CD4-positive, alpha-beta T cell treated with Interleukin-21 for 1 hour (primary cell): ENCODE measurements around the gene OR52I1.

Experiments used
- DNase-seq: peaks from one replicate; pipeline ENCODE4 v3.0.0-alpha.2; 2020

The OR52I1 gene

DNA sequence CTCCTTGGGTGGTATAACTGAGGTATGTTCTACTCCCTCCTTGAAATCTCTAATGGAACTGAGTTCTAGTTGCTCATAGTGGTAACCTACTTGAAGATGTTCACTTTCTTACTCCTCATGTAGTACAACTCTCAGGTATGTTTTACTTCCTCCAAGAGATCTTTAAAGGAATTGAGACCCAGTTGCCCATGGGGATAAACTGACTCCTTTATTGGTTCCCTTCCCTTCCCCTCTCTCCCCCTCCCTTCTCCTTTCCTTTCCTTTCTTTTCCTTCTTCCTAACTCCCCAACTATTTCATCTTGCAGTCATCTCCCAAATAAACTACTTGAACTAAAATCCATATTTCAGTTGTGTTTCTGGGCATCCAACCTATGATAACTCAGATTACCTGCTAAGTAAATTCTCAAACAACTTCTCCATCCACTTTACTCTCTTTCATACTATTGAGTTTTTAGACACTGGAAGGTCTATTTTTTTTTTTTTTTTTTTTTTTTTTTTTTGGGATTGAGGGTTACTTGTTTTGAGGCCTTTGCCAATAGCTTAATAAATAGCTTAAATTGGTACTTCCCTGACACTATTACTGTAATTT is 22.1 kb downstream of the OR52I1 start:
- DNase-seq, result no peak

DNA sequence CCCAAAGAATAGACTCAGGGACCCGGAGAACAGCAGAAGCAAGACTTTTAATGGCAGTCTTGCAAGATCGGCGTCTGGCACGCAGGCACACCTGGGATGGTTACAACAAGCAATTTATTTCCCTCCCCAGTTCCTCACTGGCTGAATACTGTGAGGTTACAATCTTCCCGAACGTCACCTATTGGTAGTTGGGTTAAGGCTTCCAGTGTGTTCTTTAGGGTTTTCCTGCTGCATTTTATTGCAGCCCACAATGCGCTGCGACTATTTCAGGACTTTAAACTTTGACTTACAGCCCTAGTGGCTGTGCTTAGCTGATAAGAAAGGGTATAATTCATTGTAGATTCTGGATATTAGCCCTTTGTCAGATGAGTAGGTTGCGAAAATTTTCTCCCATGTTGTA is 25.7 kb downstream of the OR52I1 start:
- DNase-seq, result no peak

DNA sequence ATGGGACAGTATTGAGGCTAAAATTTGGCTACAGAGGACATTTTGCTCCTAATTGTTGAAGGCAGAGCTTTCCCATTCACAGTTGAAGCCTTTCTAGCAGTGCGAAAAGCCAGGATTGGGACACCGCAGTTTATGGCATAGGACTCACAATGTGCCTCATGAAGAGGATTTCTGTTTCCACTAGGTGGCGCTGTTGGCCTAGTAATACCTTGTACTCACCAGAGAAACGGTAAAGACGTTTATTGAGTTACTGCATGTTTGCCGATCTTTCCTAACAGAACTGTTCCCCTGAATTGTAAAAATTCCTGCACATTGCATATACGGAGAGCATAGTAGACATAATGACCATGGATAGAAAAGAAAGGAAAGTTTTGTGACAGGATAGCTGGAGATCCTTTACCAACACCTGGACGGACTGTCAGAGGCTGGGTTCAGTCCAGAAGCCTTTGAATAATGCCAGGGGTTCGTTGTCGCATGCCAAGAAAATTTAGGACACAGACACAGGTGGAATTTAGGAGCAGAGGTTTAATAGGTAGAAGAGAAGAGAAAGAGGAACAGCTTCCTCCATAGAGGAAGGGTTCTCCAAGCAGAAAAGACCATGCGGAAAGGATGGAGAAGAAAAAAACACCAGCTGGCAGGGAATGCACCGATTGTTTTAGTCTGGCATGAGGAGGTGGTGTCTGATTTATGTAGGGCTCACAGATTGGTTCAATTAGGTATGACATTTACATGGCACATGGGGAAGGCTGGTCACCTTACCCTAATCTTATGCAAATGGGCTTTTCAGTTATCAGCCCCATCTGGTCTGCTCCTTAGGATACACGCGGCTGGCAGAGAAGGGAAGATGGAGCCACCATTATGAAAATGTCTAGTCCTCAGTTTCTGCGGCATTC is 32.6 kb downstream of the OR52I1 start:
- peak; percentile 36 for DNase-seq

DNA sequence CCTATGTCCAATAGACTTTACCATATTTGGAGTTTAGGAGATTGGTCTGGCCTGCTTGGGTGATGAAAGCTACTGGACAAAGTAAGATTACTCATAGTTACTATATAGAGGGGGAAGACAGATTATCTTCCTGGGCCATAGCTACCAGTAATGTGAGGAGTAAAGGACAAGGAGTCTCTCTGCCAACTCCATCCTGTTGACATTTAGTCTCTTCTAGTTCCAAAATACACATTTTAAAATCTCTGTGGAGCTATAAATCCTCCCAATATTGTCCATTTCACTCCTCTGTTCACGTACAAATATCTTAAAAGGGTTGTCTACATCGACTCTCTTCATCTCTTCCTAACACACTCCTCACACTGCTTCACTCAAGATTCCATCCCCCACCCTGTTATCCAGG is 42.3 kb downstream of the OR52I1 start:
- DNase-seq, result no peak

DNA sequence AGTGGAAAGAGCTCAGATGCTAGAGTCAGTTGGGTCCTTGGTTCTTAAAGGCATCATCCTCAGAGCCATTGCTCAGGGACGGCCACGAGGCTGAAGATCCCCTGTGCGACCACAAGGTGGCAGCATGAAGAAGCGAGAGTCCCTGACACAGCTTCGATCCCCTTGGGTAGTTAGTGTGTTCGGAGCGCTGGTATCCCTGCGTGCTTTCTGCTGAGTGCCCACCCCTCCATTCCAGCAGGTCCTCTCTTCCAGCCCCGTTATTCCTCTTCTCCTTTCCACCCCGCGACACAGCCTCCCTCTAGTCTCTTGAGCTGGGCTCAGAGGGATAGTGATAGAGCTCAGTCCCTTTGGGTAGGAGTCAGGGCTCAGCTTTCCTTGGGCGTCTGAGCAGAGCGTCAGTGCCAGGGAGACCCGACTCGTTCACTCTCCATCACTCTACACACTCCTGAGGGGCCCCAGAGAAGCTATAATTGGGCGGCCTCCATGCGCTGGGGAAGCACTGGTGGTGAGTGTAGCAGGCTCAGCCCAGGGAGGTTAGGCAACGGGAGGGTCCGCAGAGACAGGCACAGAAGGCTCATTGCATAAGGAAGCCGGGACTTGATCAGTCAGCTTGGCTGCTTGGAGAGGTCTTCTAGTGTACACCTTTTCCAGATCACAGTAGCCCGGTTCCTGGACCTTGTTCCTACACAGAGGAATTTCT is 43.3 kb downstream of the OR52I1 start, which contains the start of gene OR51D1:
TSS of gene OR51D1 (plus strand) at position 516 of the 700 bp plus-strand sequence. CDS start 2,314 bp downstream, outside the sequence.
- DNase-seq, result peak; percentile 63

DNA sequence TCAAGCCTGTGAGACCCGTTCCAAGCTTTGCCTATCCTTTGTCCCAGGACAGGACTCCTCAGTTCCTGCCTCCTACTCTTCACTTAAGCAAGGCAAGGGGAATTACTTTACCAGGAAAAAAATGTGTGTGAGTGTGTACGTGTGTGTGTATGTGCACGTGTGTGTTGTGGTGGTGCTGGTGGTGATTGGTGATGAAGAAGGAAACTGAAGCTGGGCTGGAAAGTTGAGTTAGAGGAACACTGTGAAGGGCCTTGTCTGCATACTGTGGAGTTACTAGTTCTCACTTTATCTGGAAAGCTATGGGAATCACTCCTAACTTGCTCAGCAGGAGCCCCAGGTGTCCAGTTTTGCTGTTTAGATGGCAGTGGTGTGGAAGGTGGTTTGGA is 43.8 kb downstream of the OR52I1 start:
- DNase-seq, result no peak

DNA sequence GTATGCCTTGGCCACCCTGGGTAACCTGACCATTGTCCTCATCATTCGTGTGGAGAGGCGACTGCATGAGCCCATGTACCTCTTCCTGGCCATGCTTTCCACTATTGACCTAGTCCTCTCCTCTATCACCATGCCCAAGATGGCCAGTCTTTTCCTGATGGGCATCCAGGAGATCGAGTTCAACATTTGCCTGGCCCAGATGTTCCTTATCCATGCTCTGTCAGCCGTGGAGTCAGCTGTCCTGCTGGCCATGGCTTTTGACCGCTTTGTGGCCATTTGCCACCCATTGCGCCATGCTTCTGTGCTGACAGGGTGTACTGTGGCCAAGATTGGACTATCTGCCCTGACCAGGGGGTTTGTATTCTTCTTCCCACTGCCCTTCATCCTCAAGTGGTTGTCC is 46.1 kb downstream of the OR52I1 start:
- DNase-seq, result no peak

DNA sequence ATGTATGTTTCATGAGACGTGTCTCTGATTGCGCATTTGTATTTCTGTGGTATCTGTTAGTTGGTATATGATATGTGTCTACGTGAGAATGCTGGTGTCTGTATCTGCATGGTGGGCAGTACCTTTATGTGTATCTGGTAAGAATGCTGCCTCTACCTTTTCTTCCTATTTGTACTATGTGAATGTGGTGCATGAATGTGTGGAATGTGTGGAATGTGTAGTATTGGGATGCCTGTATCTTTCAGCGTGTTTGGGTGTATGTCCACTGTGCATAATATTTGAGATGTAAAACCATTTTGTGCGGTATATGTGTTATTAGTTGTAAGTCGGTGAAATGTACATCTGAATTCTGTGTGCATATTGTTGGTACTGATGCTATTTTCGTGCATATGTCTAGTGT is 47.7 kb downstream of the OR52I1 start:
- DNase-seq, result no peak

DNA sequence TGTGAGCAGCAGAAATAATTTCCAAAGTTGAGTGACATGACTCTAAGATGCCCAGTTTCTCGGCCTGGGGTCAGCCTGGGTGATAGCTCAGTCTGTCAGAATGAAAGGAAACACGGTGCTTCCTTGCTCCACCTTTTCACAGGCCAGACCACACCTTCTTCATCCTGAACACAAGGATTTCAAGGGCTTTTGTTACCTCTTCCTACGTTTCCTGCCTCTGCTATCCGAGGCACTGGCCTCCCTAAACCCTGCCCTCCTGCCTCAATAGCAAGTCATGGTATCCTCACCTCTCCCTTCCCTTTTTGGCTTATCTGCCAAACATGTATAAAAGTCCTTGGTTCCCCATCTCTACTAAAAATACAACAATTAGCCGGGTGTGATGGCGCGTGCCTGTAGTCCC is 48.2 kb downstream of the OR52I1 start:
- no peak for DNase-seq

DNA sequence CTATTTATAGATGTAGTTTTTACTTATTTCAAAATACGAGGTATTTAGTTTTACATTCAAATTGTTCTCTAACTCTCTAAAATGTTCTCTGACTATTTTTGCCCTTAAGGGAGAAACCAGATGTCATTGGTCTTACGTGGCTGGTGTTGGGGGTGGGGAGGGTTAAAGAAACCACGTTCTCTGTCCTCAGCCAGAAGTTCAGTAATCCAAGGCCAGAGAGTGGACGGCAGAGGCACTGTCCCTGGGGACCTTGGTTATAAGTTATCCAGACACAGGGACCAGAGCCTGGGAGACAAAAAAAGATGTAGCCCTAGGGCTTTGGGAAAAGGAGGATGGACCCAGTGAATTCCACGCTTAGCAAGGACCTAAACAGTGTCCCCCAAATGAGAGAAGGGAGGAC is 49.2 kb downstream of the OR52I1 start:
- no peak for DNase-seq

DNA sequence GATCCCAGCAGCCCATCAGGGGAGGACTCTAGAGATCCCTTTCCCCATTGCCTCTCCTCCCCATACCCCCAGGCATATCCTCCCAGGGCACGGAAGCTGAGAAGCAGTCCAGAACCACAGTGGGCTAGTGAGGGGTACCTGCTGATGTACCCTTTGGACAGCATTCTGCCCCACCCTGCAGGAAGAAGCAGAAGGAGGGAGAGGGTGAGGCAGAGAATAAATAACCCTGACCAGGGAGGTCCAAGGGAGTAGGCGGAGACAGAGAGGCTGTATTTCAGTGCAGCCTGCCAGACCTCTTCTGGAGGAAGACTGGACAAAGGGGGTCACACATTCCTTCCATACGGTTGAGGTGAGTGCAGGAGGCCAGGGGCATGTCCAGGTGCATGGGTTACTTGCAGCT is 49.8 kb downstream of the OR52I1 start, which contains the start of gene OR51E1:
TSS of gene OR51E1 (plus strand) at position 301 of the 400 bp plus-strand sequence. CDS start 8,545 bp downstream, outside the sequence.
- no peak for DNase-seq

DNA sequence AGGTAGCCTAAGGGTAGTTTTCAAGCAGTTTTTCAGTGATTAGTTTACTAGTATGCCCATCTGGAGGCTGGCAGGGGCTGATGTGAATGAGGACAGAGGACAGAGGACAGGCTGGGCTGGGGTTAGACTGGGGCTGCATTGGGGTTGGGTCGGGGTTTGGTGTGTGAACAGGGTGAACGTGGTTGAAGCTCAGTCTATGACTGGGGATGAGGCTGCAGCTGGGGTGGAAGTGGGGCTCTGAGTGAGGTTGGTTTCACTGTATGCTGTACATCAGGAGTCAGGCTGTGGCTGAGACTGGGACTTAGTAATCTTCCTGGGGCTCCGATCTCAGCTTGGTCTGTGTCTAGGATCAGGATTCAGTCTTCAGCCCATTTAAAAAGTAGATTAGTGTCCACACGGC is 50.4 kb downstream of the OR52I1 start:
- DNase-seq, result no peak
